ENCODE measurements around the gene PCDHB16.
"Not testable (repeated sequence)": the region's sequence is repeated elsewhere in the genome, so short reads cannot be mapped to it uniquely, and the experiment has no call there.

Gene PCDHB16

GRCh38 chr5:141182248-141182647 is at the start of gene PCDHB16:
TSS of gene PCDHB16 (plus strand) at chr5:141182387. CDS start at chr5:141182560, 173 bp downstream.
- DNase-seq: no peak

- no peak for DNase-seq
These were observed 47.0 kb upstream of the PCDHB16 start, which contains the start of gene PCDHB5 for GRCh38 chr5:141135030-141135717. TSS of gene PCDHB5 (plus strand) at chr5:141135206. CDS start at chr5:141135435, 229 bp downstream.

- DNase-seq: no peak
These were observed 46.4 kb upstream of the PCDHB16 start for GRCh38 chr5:141135718-141136266.

GRCh38 chr5:141137346-141137745 is 44.8 kb upstream of the PCDHB16 start:
- DNase-seq: not testable (repeated sequence)

GRCh38 chr5:141149812-141150211 is 32.4 kb upstream of the PCDHB16 start, which contains the start of gene PCDHB6:
TSS of gene PCDHB6 (plus strand) at chr5:141150057. CDS start at chr5:141150258, 201 bp downstream.
- DNase-seq: no peak

GRCh38 chr5:141150224-141150992 is 31.8 kb upstream of the PCDHB16 start:
- no peak for DNase-seq

- no peak for DNase-seq
These were observed 31.2 kb upstream of the PCDHB16 start for GRCh38 chr5:141150993-141151325.

- not testable (repeated sequence) for DNase-seq
These were observed 30.6 kb upstream of the PCDHB16 start for GRCh38 chr5:141151632-141152031.

GRCh38 chr5:141152096-141152495 is 30.1 kb upstream of the PCDHB16 start:
- DNase-seq: not testable (repeated sequence)

- DNase-seq: no peak
These were observed 26.4 kb upstream of the PCDHB16 start for GRCh38 chr5:141155540-141156374.

- not testable (repeated sequence) for DNase-seq
These were observed 24.8 kb upstream of the PCDHB16 start for GRCh38 chr5:141157356-141157755.

- DNase-seq: not testable (repeated sequence)
These were observed 24.3 kb upstream of the PCDHB16 start for GRCh38 chr5:141157901-141158300.

- no peak for DNase-seq
These were observed 9.6 kb upstream of the PCDHB16 start, which contains the start of gene PCDHB7 for GRCh38 chr5:141172381-141173204. TSS of gene PCDHB7 (plus strand) at chr5:141172644. CDS start at chr5:141172836, 192 bp downstream.

- not testable (repeated sequence) for DNase-seq
These were observed 7.7 kb upstream of the PCDHB16 start for GRCh38 chr5:141174291-141175104.

GRCh38 chr5:141175933-141176332 is 6.3 kb upstream of the PCDHB16 start:
- DNase-seq: no peak

- DNase-seq: not testable (repeated sequence)
These were observed 4.5 kb upstream of the PCDHB16 start, which contains the start of gene PCDHB8 for GRCh38 chr5:141177577-141178191. TSS of gene PCDHB8 (plus strand) at chr5:141177790. CDS start at chr5:141178035, 245 bp downstream.

GRCh38 chr5:141179371-141179770 is 2.8 kb upstream of the PCDHB16 start:
- DNase-seq: not testable (repeated sequence)

GRCh38 chr5:141179876-141180275 is 2.3 kb upstream of the PCDHB16 start:
- not testable (repeated sequence) for DNase-seq

GRCh38 chr5:141180313-141180712 is 1.9 kb upstream of the PCDHB16 start:
- no peak for DNase-seq

Data from activated T-cell treated with anti-CD3 and anti-CD28 coated beads, Interleukin-2, amount 50 U/mL, for 48 hours (primary cell).